MCF 10A (cell line): Measurements from ENCODE around the gene ABCC6. TPM values are rescaled to one million over a fixed set of nuclear protein-coding genes. Genes with fewer than 3 reads are reported as not detected.

Experiments used
- BruUV-seq: library from RNA; stranded (reverse); fragments of 400-500 nt; replicated peaks from 2 replicates; lab custom pipeline; 2021; lab: Mats Ljungman, UMichigan
- CTCF ChIA-PET: fragments of 300-600 bp; sonication (Branson Sonifier 250); formaldehyde crosslinking; extraction: SDS; loops from one replicate; lab custom pipeline; 2021; ENCODE audit warnings: antibody characterized with exemption, inconsistent platforms; lab: Yijun Ruan, JAX
- POLR2A ChIA-PET: fragments of 300-600, 350-650 bp; sonication (Branson Sonifier 250); formaldehyde crosslinking; extraction: SDS; loops from one replicate; lab custom pipeline; 2020; ENCODE audit warnings: antibody characterized with exemption, inconsistent platforms; lab: Yijun Ruan, JAX
- DNase-seq: peaks from one replicate; pipeline ENCODE4 v3.0.0-alpha.2; 2018; ENCODE audit not compliant: unreplicated experiment
- H3K27ac Mint-ChIP-seq: one replicate; pipeline ENCODE4 v1.8.0; 2022; ENCODE audit warnings: mild to moderate bottlenecking, low read depth, mixed read lengths; ENCODE audit not compliant: unreplicated experiment
- H3K27me3 Mint-ChIP-seq: one replicate; pipeline ENCODE4 v1.8.0; 2022; ENCODE audit warnings: mixed read lengths; ENCODE audit not compliant: insufficient read depth, unreplicated experiment
- H3K36me3 Mint-ChIP-seq: one replicate; pipeline ENCODE4 v1.8.0; 2022; ENCODE audit warnings: mild to moderate bottlenecking, moderate library complexity, mixed read lengths; ENCODE audit not compliant: insufficient read depth, unreplicated experiment
- H3K4me1 Mint-ChIP-seq: one replicate; pipeline ENCODE4 v1.8.0; 2022; ENCODE audit warnings: mixed read lengths; ENCODE audit not compliant: insufficient read depth, unreplicated experiment
- H3K4me3 Mint-ChIP-seq: one replicate; pipeline ENCODE4 v1.8.0; 2022; ENCODE audit warnings: mild to moderate bottlenecking, moderate library complexity, mixed read lengths; ENCODE audit not compliant: unreplicated experiment
- H3K9me3 Mint-ChIP-seq: one replicate; pipeline ENCODE4 v1.8.0; 2022; ENCODE audit warnings: mixed read lengths; ENCODE audit not compliant: unreplicated experiment
- intact Hi-C: fragments of 100-400 bp; cut with micrococcal nuclease; formaldehyde crosslinking; loops from 2 replicates; pipeline ENCODE4 v1.14.1; 2022
- total RNA-seq: library from RNA; stranded (reverse); gene quantifications from 2 replicates; pipeline ENCODE4 v1.2.3, GENCODE V29; 2022
- TF ChIP-seq, protein P1 (sequence below): fragments of 200-600 bp; IDR thresholded peaks from one replicate; pipeline ENCODE4 v1.8.0; 2022; ENCODE audit warnings: antibody characterized with exemption, mild to moderate bottlenecking; ENCODE audit not compliant: unreplicated experiment

Gene ABCC6
- total RNA-seq, 1 experiment from 2014 or later, result not detected

DNA sequence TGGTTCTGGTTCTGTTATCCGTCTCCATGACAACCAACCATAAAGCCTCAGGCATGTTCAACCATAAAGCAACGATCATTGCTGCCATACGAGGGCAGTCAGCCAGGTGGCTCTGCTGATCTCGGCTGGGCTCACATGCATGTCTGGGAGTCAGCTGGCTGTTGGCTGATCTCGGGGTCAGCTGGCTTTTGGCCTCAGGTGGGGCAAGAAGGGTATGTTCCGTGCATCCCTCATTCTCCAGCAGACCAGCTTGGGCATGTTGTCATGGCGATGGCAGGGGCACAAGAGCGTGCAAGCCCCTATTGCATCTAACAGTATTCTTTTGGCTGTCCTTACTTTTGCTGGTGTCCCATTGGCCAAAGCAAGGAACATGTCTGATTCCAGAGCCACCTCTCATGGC is 86.2 kb downstream of the ABCC6 start:
- ChIA-PET CTCF (interaction anchor here (0.6 to 3.4 kb wide), 3 partner anchors 8 to 371 kb away, joined by 3 to 11 read pairs (median 3); no protein-coding TSS in a partner anchor), POLR2A (no interaction called here)
- Mint-ChIP-seq H3K36me3 (peaks cover 86% of the 10 kb centered on the region), H3K27ac (no peak overlapping the region), H3K4me1 (no peaks in the 10 kb centered on the region), H3K4me3 (no peak overlapping the region), H3K9me3 (no peaks in the 10 kb centered on the region), H3K27me3 (no peaks in the 10 kb centered on the region)
- intact Hi-C loops, result no loop called here
- no TSS peak for BruUV-seq
- DNase-seq, result no peak
- TF ChIP-seq, protein P1, sequence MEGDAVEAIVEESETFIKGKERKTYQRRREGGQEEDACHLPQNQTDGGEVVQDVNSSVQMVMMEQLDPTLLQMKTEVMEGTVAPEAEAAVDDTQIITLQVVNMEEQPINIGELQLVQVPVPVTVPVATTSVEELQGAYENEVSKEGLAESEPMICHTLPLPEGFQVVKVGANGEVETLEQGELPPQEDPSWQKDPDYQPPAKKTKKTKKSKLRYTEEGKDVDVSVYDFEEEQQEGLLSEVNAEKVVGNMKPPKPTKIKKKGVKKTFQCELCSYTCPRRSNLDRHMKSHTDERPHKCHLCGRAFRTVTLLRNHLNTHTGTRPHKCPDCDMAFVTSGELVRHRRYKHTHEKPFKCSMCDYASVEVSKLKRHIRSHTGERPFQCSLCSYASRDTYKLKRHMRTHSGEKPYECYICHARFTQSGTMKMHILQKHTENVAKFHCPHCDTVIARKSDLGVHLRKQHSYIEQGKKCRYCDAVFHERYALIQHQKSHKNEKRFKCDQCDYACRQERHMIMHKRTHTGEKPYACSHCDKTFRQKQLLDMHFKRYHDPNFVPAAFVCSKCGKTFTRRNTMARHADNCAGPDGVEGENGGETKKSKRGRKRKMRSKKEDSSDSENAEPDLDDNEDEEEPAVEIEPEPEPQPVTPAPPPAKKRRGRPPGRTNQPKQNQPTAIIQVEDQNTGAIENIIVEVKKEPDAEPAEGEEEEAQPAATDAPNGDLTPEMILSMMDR, result no peak

DNA sequence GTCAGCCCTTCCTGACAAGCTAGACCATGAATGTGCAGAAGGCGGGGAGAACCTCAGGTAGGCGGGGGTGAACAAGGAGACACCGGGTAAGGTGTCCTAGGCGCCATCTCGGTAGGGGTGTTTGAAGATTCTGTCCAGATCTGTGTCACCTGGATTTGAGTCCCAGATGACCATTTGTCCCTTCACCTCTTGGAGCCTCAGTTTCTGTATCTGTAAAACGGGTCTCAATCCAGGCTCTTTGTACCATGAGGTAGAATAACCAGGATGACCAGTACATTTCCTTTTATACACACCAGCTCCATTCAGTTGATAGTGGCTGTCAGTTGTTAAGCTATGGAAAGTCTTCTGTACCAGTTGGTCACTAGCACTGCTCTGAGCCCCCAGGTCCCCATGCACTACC is 86.7 kb downstream of the ABCC6 start:
- H3K4me1 Mint-ChIP-seq, result no peaks in the 10 kb centered on the region
- H3K4me3 Mint-ChIP-seq, result no peak overlapping the region
- POLR2A ChIA-PET, result interaction anchor here (0.7 kb wide), 1 partner anchor 88 kb away, joined by 3 read pairs; no protein-coding TSS in a partner anchor
- no peaks in the 10 kb centered on the region for H3K9me3 Mint-ChIP-seq
- TF ChIP-seq, protein P1, result no peak
- DNase-seq, result no peak
- no TSS peak for BruUV-seq
- intact Hi-C loops, result no loop called here
- CTCF ChIA-PET, result interaction anchor here (0.6 to 3.4 kb wide), 7 partner anchors 9 to 1590 kb away, joined by 3 to 11 read pairs (median 4); no protein-coding TSS in a partner anchor
- no peaks in the 10 kb centered on the region for H3K27me3 Mint-ChIP-seq
- H3K36me3 Mint-ChIP-seq, result peaks cover 89% of the 10 kb centered on the region
- no peak overlapping the region for H3K27ac Mint-ChIP-seq

DNA sequence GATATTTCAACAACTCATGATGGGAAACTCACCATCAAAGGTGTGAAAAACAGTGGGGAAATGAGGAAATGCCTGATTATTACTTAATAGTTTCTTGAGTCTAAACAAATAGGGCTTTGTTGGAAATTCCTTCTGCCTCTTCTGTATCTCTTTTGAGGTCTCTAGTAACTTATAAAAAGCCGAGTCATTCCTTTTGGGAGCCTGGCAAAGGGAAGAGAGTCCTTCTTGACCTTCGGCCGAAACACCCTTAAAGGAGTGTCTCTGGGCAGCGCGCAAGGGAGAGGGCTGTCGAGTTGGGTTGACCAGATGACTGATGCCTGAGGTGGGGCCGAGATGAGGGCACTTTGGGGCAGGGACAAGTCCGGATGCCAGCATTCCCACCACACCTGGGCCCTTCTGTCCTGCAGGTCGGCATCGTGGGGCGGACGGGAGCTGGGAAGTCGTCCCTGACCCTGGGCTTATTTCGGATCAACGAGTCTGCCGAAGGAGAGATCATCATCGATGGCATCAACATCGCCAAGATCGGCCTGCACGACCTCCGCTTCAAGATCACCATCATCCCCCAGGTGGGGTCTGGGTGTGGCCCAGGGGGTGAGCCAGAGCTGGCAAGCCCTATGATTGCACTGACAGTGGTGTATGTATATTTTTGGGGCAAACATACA is 89.2 kb downstream of the ABCC6 start:
- POLR2A ChIA-PET, result no interaction called here
- H3K9me3 Mint-ChIP-seq, result no peaks in the 10 kb centered on the region
- H3K36me3 Mint-ChIP-seq, result peaks cover 80% of the 10 kb centered on the region
- DNase-seq, result no peak
- no peaks in the 10 kb centered on the region for H3K4me1 Mint-ChIP-seq
- TF ChIP-seq, protein P1, result no peak
- no peaks in the 10 kb centered on the region for H3K27me3 Mint-ChIP-seq
- no peak overlapping the region for H3K4me3 Mint-ChIP-seq
- no peak overlapping the region for H3K27ac Mint-ChIP-seq
- BruUV-seq, result no TSS peak
- intact Hi-C loops, result no loop called here
- CTCF ChIA-PET, result interaction anchor here (1.1 to 2.8 kb wide), 3 partner anchors 228 to 368 kb away, joined by 3 to 11 read pairs (median 6); no protein-coding TSS in a partner anchor

DNA sequence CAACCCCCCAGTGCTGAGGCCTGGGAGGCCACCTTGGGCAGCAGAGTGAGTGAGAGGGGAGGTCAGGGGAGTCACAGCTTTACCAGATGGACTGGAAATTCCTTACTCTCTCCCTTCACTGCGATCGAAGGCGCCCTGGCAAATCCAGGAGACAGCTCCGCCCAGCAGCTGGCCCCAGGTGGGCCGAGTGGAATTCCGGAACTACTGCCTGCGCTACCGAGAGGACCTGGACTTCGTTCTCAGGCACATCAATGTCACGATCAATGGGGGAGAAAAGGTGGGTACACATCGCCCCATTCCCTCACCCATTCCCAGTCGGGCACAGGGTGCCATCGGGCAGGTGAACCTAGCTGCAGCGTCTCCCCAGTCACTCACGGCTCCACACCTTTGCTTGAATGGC is 91.6 kb downstream of the ABCC6 start:
- POLR2A ChIA-PET, result no interaction called here
- CTCF ChIA-PET, result interaction anchor here (0.7 to 0.9 kb wide), 2 partner anchors 231 to 258 kb away, joined by 3 to 4 read pairs; no protein-coding TSS in a partner anchor
- no peak for DNase-seq
- Mint-ChIP-seq H3K4me3 (no peak overlapping the region), H3K36me3 (peaks cover 78% of the 10 kb centered on the region), H3K27me3 (no peaks in the 10 kb centered on the region), H3K4me1 (no peaks in the 10 kb centered on the region), H3K9me3 (no peaks in the 10 kb centered on the region), H3K27ac (no peak overlapping the region)
- intact Hi-C loops, result no loop called here
- TF ChIP-seq, protein P1, result no peak
- BruUV-seq, result no TSS peak
